K562 (cell line): ENCODE data around the gene FUBP3. TPM values are rescaled to one million over a fixed set of nuclear protein-coding genes. Genes with fewer than 3 reads are reported as not detected.

Experiments used
- EGR1 ChIP-seq: fragments of 450-650 bp; conservative IDR thresholded peaks from 2 replicates; pipeline ENCODE4 v1.6.1; 2017; ENCODE audit warnings: mild to moderate bottlenecking
- KLF6 ChIP-seq: fragments of 250-450 bp; sonication (Bioruptor Pico); IDR thresholded peaks from 2 replicates; pipeline ENCODE4 v1.4.0; 2020; ENCODE audit warnings: mild to moderate bottlenecking, moderate library complexity, borderline replicate concordance
- MAZ ChIP-seq, 2 experiments: fragments of 450-650 bp in 1 of 2; sonication (generic) in 1 of 2; formaldehyde crosslinking; IDR thresholded peaks in 1 of 2; conservative IDR thresholded peaks in 1 of 2; 2 replicates each; pipeline versions ENCODE4 v1.4.0 to v1.5.0; 2020; ENCODE audit warnings: mild to moderate bottlenecking in 1 of 2, missing genetic modification reagents in 1 of 2
- MEF2D ChIP-seq: conservative IDR thresholded peaks from 2 replicates; pipeline ENCODE4 v1.6.1; 2016; ENCODE audit warnings: low read depth, missing genetic modification characterization, missing compliant biosample characterization
- MXI1 ChIP-seq: IDR thresholded peaks from 2 replicates; pipeline ENCODE4 v1.6.1; 2011; ENCODE audit warnings: low read depth, mild to moderate bottlenecking, improper control_type of control experiment, low read length
- NCOA4 ChIP-seq: fragments of 450-650 bp; IDR thresholded peaks from 2 replicates; pipeline ENCODE4 v1.6.1; 2018; ENCODE audit warnings: mild to moderate bottlenecking; ENCODE audit not compliant: partially characterized antibody
- NR2C1 ChIP-seq, 2 experiments: fragments of 450-650 bp; IDR thresholded peaks; 2 replicates each; pipeline ENCODE4 v1.6.1; 2017; ENCODE audit warnings: mild to moderate bottlenecking in 2 of 2, antibody characterized with exemption in 1 of 2, inconsistent platforms in 1 of 2, missing compliant biosample characterization in 1 of 2, missing genetic modification characterization in 1 of 2
- PHTF2 ChIP-seq: fragments of 250-450 bp; sonication (Bioruptor Pico); IDR thresholded peaks from 2 replicates; pipeline ENCODE4 v1.5.0; 2021; ENCODE audit warnings: mild to moderate bottlenecking
- PTTG1 ChIP-seq: fragments of 450-650 bp; IDR thresholded peaks from 2 replicates; pipeline ENCODE4 v1.6.1; 2016; ENCODE audit warnings: low read depth, mild to moderate bottlenecking, missing genetic modification characterization, missing compliant biosample characterization
- SAP30 ChIP-seq: fragments of 200-600 bp; sonication (generic); IDR thresholded peaks from 2 replicates; pipeline ENCODE4 v1.6.1; 2012; ENCODE audit warnings: borderline replicate concordance, low read depth, mild to moderate bottlenecking, moderate library complexity, low read length, control low read depth, inconsistent platforms; ENCODE audit not compliant: insufficient read depth, poor library complexity, severe bottlenecking
- SMARCA4 ChIP-seq: fragments of 450-650 bp; IDR thresholded peaks from 2 replicates; pipeline ENCODE4 v1.6.1; 2016
- TBL1XR1 ChIP-seq, 2 experiments: IDR thresholded peaks; 2 replicates each; pipeline ENCODE4 v1.6.1; 2012; ENCODE audit warnings: improper control_type of control experiment in 2 of 2, low read length in 2 of 2, mild to moderate bottlenecking in 1 of 2
- TEAD4 ChIP-seq, 2 experiments: sonication (generic) in 1 of 2; formaldehyde crosslinking in 1 of 2; IDR thresholded peaks; 2 replicates each; pipeline versions ENCODE4 v1.6.1 to v1.8.0; 2012 to 2022; ENCODE audit warnings: borderline replicate concordance in 1 of 2, inconsistent platforms in 1 of 2, low read length in 1 of 2, mild to moderate bottlenecking in 1 of 2, missing genetic modification reagents in 1 of 2
- ZNF133 ChIP-seq: fragments of 250-450 bp; sonication (Bioruptor Pico); IDR thresholded peaks from 2 replicates; pipeline ENCODE4 v1.4.0; 2020; ENCODE audit warnings: mild to moderate bottlenecking
- ZNF445 ChIP-seq: fragments of 250-450 bp; sonication (Bioruptor Pico); IDR thresholded peaks from 2 replicates; pipeline ENCODE4 v1.4.0; 2020; ENCODE audit warnings: low read depth, mild to moderate bottlenecking, moderate library complexity
- ZNF699 ChIP-seq: fragments of 250-450 bp; sonication (Bioruptor Pico); IDR thresholded peaks from 2 replicates; pipeline ENCODE4 v1.8.0; 2021; ENCODE audit warnings: mild to moderate bottlenecking, moderate library complexity; ENCODE audit not compliant: insufficient replicate concordance
- ZNF717 ChIP-seq: fragments of 250-450 bp; sonication (Bioruptor Pico); IDR thresholded peaks from 2 replicates; pipeline ENCODE4 v1.5.0; 2021
- ZNF77 ChIP-seq: fragments of 250-450 bp; sonication (Bioruptor Pico); IDR thresholded peaks from 2 replicates; pipeline ENCODE4 v1.5.0; 2020
- ZNF79 ChIP-seq: fragments of 250-450 bp; sonication (Bioruptor Pico); IDR thresholded peaks from 2 replicates; pipeline ENCODE4 v1.4.0; 2020; ENCODE audit warnings: low read depth, mild to moderate bottlenecking, moderate library complexity
- polyA plus RNA-seq, 8 experiments: library from polyadenylated mRNA; depleted of rRNA in 4 of 8; stranded (reverse) in 5 of 8; unstranded in 3 of 8; fragments of >200 nt; fragmentation: Nextera tagmentation in 2 of 8; fragmentation: Illumina TruSeq in 1 of 8; extraction: Ambion mirVana in 2 of 8; extraction: Trizol in 1 of 8; gene quantifications; 2 replicates each; pipeline versions ENCODE4 v1.2.1 to v1.2.3, GENCODE V29; 2011 to 2014; ENCODE audit warnings: inconsistent platforms in 1 of 8, missing spikeins in 1 of 8
- total RNA-seq, 7 experiments: library from RNA; depleted of rRNA in 6 of 7; stranded (reverse); fragments of >200 nt in 6 of 7; fragmentation: Illumina TruSeq in 2 of 7; extraction: Trizol in 2 of 7; gene quantifications; 2 replicates each; pipeline versions ENCODE4 v1.2.1 to v1.2.3, GENCODE V29; 2011 to 2021; ENCODE audit warnings: low replicate concordance in 1 of 7
- TF ChIP-seq, protein P1 (sequence below), 3 experiments: fragments of 200-800 bp in 1 of 3; sonication (Bioruptor generic) in 1 of 3; sonication (generic) in 1 of 3; formaldehyde crosslinking in 1 of 3; IDR thresholded peaks; 2 replicates each; pipeline versions ENCODE4 v1.6.1 to v1.8.0; 2016 to 2022; ENCODE audit warnings: mild to moderate bottlenecking in 2 of 3, missing compliant biosample characterization in 2 of 3, missing genetic modification characterization in 2 of 3, missing genetic modification reagents in 1 of 3
- TF ChIP-seq, protein P2 (sequence below): IDR thresholded peaks from 3 replicates; pipeline ENCODE4 v1.6.1; 2011; ENCODE audit warnings: borderline replicate concordance, mild to moderate bottlenecking, moderate library complexity; ENCODE audit not compliant: insufficient read length; ENCODE audit errors: extremely low read depth
- TF ChIP-seq, protein P3 (sequence below): fragments of 450-650 bp; formaldehyde crosslinking; IDR thresholded peaks from 2 replicates; pipeline ENCODE4 v1.4.0; 2020; ENCODE audit warnings: mild to moderate bottlenecking

Gene FUBP3
- total and polyA plus RNA-seq, 9 of the 15 experiments (the other 6 are each of a cell fraction or from before 2014, with no cell fraction given), result 3.0 to 64.0 (median 48.1) TPM

DNA sequence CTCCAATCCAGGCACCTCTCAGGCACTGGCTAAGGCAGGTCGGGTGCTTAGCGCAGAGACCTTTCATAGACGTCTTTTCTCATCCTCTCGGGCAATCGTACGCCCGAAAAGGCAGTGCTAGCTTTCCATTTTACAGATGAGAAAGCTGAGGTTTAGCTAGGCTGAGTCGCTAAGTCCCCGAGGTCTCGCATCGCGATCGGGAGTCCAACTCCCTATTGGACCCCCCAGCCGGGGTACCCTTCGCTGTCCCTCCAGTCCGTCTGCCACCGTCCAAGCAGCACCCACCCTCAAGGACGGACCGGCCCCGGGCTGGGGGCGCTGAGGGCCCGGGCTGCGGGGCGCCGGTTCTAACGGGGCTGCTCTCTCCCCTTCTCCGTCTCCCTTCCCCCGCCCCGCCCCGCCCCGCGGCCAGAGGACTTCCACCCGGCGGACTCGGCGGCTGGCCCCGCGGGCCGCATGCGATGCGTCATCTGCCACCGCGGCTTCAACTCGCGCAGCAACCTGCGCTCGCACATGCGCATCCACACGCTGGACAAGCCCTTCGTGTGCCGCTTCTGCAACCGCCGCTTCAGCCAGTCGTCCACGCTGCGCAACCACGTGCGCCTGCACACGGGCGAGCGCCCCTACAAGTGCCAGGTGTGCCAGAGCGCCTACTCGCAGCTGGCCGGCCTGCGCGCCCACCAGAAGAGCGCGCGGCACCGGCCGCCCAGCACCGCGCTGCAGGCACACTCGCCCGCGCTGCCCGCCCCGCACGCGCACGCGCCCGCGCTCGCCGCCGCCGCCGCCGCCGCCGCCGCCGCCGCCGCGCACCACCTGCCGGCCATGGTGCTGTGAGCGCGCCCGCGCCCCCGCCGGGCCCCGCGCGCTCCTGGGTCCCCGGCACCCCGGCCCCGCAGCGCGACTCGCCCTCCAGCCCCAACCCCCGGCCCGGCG is 101.7 kb downstream of the FUBP3 start (continued):
- TF ChIP-seq, protein P1, sequence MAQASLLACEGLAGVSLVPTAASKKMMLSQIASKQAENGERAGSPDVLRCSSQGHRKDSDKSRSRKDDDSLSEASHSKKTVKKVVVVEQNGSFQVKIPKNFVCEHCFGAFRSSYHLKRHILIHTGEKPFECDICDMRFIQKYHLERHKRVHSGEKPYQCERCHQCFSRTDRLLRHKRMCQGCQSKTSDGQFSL (CRISPR knock-in tag; IDR thresholded peaks at IDR 0.05), result no peak
- TF ChIP-seq, protein P1 (tag; IDR thresholded peaks at IDR 0.05), result no peak
- no peak for TF ChIP-seq ZNF79 (CRISPR knock-in tag)
- TF ChIP-seq, protein P2, sequence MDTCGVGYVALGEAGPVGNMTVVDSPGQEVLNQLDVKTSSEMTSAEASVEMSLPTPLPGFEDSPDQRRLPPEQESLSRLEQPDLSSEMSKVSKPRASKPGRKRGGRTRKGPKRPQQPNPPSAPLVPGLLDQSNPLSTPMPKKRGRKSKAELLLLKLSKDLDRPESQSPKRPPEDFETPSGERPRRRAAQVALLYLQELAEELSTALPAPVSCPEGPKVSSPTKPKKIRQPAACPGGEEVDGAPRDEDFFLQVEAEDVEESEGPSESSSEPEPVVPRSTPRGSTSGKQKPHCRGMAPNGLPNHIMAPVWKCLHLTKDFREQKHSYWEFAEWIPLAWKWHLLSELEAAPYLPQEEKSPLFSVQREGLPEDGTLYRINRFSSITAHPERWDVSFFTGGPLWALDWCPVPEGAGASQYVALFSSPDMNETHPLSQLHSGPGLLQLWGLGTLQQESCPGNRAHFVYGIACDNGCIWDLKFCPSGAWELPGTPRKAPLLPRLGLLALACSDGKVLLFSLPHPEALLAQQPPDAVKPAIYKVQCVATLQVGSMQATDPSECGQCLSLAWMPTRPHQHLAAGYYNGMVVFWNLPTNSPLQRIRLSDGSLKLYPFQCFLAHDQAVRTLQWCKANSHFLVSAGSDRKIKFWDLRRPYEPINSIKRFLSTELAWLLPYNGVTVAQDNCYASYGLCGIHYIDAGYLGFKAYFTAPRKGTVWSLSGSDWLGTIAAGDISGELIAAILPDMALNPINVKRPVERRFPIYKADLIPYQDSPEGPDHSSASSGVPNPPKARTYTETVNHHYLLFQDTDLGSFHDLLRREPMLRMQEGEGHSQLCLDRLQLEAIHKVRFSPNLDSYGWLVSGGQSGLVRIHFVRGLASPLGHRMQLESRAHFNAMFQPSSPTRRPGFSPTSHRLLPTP, result no peak
- no peak for TF ChIP-seq NR2C1 (IDR thresholded peaks at IDR 0.05)
- TF ChIP-seq NR2C1 (tag; IDR thresholded peaks at IDR 0.05), result no peak
- TF ChIP-seq TBL1XR1 (IDR thresholded peaks at IDR 0.05; ENCODE audit: low read length in 2 of 2), result no peak
- TF ChIP-seq SAP30, result no peak
- no peak for TF ChIP-seq KLF6 (CRISPR knock-in tag)
- no peak for TF ChIP-seq ZNF717 (CRISPR knock-in tag)
- TF ChIP-seq SMARCA4, result no peak
- no peak for TF ChIP-seq ZNF445 (CRISPR knock-in tag)
- TF ChIP-seq ZNF77 (CRISPR knock-in tag), result no peak
- no peak for TF ChIP-seq TEAD4 (IDR thresholded peaks at IDR 0.05; ENCODE audit: low read length)
- TF ChIP-seq TEAD4 (CRISPR knock-in tag; IDR thresholded peaks at IDR 0.05; ENCODE audit: borderline replicate concordance), result peak; percentile 97; the same call in 1 of the 2 replicates
- TF ChIP-seq, protein P3, sequence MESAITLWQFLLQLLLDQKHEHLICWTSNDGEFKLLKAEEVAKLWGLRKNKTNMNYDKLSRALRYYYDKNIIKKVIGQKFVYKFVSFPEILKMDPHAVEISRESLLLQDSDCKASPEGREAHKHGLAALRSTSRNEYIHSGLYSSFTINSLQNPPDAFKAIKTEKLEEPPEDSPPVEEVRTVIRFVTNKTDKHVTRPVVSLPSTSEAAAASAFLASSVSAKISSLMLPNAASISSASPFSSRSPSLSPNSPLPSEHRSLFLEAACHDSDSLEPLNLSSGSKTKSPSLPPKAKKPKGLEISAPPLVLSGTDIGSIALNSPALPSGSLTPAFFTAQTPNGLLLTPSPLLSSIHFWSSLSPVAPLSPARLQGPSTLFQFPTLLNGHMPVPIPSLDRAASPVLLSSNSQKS (CRISPR knock-in tag), result no peak
- TF ChIP-seq MAZ (CRISPR knock-in tag; conservative IDR thresholded peaks at IDR 0.05 in 1 of 2, IDR thresholded peaks at IDR 0.05 in 1 of 2), result peak; percentile 58 to 89
- no peak for TF ChIP-seq EGR1
- no peak for TF ChIP-seq ZNF133
- TF ChIP-seq ZNF699, result no peak
- no peak for TF ChIP-seq MEF2D (tag)
- TF ChIP-seq MXI1, result no peak
- no peak for TF ChIP-seq PTTG1 (tag)
- no peak for TF ChIP-seq NCOA4
- TF ChIP-seq PHTF2, result no peak
